Measurements from ENCODE around the gene MX1.

The MX1 gene

GRCh38 chr21:41441546-41441945 is 15.5 kb downstream of the MX1 start:
- no peak overlapping the region for H3K27ac ChIP-seq (ENCODE audit: low read depth, low read length)
- peaks cover 28% of the 10 kb centered on the region for H3K36me3 ChIP-seq (ENCODE audit: control insufficient read depth, insufficient read depth, low read length)
- no peaks in the 10 kb centered on the region for H3K27me3 ChIP-seq (ENCODE audit: control insufficient read depth, insufficient read depth, low read length)
- H3K9ac ChIP-seq (ENCODE audit: low read length) = no peak overlapping the region
- no peak overlapping the region for H3K4me3 ChIP-seq (ENCODE audit: low read length)
- H3K4me1 ChIP-seq (ENCODE audit: control insufficient read depth, insufficient read depth, low read length) = no peaks in the 10 kb centered on the region

DNA sequence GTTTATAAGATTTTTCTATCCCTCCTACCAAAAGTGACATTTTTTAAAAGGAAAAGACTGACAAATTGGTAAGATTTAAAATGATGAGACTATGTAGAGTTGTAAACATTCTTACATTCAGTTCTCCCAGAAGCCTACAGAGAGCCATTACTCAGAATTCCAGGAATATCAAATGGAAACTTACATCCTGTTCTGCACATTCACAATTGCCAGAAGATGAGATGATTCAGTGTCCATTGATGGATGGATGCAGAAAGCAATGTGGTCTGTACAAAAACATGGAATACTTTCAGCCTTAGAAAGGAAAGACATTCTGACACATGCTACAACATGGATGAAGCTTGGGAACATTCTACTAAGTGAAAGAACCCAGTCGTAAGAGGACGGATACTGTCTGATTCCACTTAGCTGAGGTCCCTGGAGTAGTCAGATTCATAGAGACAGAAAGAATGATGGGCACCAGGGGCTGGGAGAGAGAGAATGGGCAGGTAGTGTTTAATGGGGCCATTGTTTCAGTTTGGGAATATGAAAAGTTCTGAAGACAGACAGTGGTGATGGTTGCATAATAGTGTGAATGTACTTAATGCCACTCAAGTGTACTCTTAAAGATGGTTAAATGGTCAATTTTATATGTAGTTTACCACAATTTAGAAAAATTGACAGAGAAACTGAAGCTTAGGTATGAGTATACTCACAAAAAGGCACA is 16.6 kb downstream of the MX1 start:
- H3K9ac ChIP-seq (ENCODE audit: low read length) = no peak overlapping the region
- H3K4me1 ChIP-seq (ENCODE audit: control insufficient read depth, insufficient read depth, low read length) = no peaks in the 10 kb centered on the region
- no peak overlapping the region for H3K4me3 ChIP-seq (ENCODE audit: low read length)
- no peaks in the 10 kb centered on the region for H3K27me3 ChIP-seq (ENCODE audit: control insufficient read depth, insufficient read depth, low read length)
- H3K36me3 ChIP-seq (ENCODE audit: control insufficient read depth, insufficient read depth, low read length) = peaks cover 27% of the 10 kb centered on the region
- no peak overlapping the region for H3K27ac ChIP-seq (ENCODE audit: low read depth, low read length)

DNA sequence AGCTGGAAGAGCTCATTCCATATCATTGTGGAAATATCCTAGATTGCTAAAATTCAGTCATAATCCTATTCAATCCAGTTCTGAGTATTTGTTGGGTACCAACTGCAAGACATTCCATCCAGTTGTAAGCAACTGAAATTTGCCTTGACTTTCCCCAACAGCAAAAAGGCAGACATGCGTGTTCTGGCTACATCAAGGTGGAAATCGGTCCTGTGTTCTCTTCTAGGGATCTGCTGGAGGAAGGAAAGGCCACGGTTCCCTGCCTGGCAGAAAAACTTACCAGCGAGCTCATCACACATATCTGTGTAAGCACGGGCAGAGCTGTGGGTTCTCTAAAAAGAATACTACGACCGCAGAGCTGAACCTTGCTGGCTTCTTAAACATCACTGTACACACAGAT is 17.5 kb downstream of the MX1 start:
- no peak overlapping the region for H3K9ac ChIP-seq (ENCODE audit: low read length)
- no peak overlapping the region for H3K4me3 ChIP-seq (ENCODE audit: low read length)
- H3K27me3 ChIP-seq (ENCODE audit: control insufficient read depth, insufficient read depth, low read length) = no peaks in the 10 kb centered on the region
- H3K27ac ChIP-seq (ENCODE audit: low read depth, low read length) = no peak overlapping the region
- H3K36me3 ChIP-seq (ENCODE audit: control insufficient read depth, insufficient read depth, low read length) = peaks cover 27% of the 10 kb centered on the region
- H3K4me1 ChIP-seq (ENCODE audit: control insufficient read depth, insufficient read depth, low read length) = no peaks in the 10 kb centered on the region

DNA sequence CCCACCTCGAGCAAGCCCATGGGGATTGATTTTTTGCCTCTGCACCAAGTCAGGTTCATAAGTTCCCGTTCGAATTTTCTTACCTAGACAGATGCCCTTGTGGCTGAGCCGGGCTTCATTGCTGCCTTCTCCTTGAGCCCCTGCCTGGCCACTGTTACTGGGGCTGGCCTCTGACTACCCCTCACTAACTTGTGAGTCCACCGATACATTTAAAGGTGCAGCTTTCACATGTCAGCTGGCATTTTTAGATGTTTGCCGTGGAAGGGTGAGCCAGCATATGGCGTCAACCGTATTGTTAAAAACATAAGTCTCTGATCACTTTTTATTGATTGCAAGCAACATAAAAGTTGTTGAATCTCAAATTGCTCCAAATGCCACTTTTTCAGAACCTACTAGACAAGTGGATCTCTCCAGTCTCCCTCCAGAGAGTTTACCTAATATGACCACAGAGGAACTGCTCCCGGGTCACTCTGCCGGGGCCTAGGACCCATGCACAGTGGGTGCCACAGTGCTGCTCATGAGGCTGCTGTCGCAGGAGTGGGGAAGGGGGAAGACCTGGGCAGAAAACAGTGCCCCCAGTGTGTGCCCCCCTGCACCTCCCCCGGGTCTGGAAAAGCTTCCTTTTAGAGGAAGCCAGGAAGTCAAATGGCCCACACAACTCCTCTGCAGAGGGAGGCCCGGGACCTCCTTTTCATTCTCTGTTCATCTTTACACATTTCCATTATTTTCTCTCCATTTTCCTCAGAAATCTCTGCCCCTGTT is 18.8 kb downstream of the MX1 start:
- H3K4me3 ChIP-seq (ENCODE audit: low read length) = no peak overlapping the region
- peaks cover 22% of the 10 kb centered on the region for H3K36me3 ChIP-seq (ENCODE audit: control insufficient read depth, insufficient read depth, low read length)
- H3K27me3 ChIP-seq (ENCODE audit: control insufficient read depth, insufficient read depth, low read length) = no peaks in the 10 kb centered on the region
- no peaks in the 10 kb centered on the region for H3K4me1 ChIP-seq (ENCODE audit: control insufficient read depth, insufficient read depth, low read length)
- no peak overlapping the region for H3K9ac ChIP-seq (ENCODE audit: low read length)
- H3K27ac ChIP-seq (ENCODE audit: low read depth, low read length) = no peak overlapping the region

GRCh38 chr21:41445465-41445862 is 19.4 kb downstream of the MX1 start:
- Histone ChIP-seq H3K36me3 (ENCODE audit: control insufficient read depth, insufficient read depth, low read length) (peaks cover 22% of the 10 kb centered on the region), H3K4me1 (ENCODE audit: control insufficient read depth, insufficient read depth, low read length) (no peaks in the 10 kb centered on the region), H3K27ac (ENCODE audit: low read depth, low read length) (no peak overlapping the region), H3K4me3 (ENCODE audit: low read length) (no peak overlapping the region), H3K27me3 (ENCODE audit: control insufficient read depth, insufficient read depth, low read length) (no peaks in the 10 kb centered on the region), H3K9ac (ENCODE audit: low read length) (no peak overlapping the region)

GRCh38 chr21:41446586-41446985 is 20.5 kb downstream of the MX1 start:
- Histone ChIP-seq H3K4me1 (ENCODE audit: control insufficient read depth, insufficient read depth, low read length) (no peaks in the 10 kb centered on the region), H3K27ac (ENCODE audit: low read depth, low read length) (no peak overlapping the region), H3K4me3 (ENCODE audit: low read length) (no peak overlapping the region), H3K27me3 (ENCODE audit: control insufficient read depth, insufficient read depth, low read length) (no peaks in the 10 kb centered on the region), H3K36me3 (ENCODE audit: control insufficient read depth, insufficient read depth, low read length) (peaks cover 16% of the 10 kb centered on the region), H3K9ac (ENCODE audit: low read length) (no peak overlapping the region)

- Histone ChIP-seq H3K4me1 (ENCODE audit: control insufficient read depth, insufficient read depth, low read length) (no peaks in the 10 kb centered on the region), H3K27ac (ENCODE audit: low read depth, low read length) (no peak overlapping the region), H3K36me3 (ENCODE audit: control insufficient read depth, insufficient read depth, low read length) (peaks cover 11% of the 10 kb centered on the region), H3K27me3 (ENCODE audit: control insufficient read depth, insufficient read depth, low read length) (no peaks in the 10 kb centered on the region), H3K9ac (ENCODE audit: low read length) (no peak overlapping the region), H3K4me3 (ENCODE audit: low read length) (no peak overlapping the region)
These were observed 21.3 kb downstream of the MX1 start for GRCh38 chr21:41447356-41447755.

DNA sequence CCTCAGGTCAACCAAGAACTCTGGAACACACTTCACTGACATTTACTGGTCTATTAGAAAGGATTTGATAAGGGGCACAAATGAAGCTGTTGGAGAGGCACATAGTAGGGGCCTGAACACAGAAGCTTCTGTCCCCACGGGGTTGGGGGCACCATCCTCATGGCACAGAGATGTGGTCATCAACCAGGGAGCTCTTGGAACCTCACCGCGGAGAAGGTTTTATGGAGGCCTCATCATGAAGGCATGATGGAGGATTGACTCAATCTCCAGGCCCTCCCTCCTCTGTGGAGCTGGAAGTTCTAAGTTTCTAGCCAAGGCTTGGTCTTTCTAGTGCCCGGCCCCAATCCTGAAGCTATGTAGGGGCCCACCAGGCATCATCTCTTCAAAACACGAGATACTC is 23.6 kb downstream of the MX1 start:
- Histone ChIP-seq H3K27me3 (ENCODE audit: control insufficient read depth, insufficient read depth, low read length) (no peaks in the 10 kb centered on the region), H3K9ac (ENCODE audit: low read length) (no peak overlapping the region), H3K4me3 (ENCODE audit: low read length) (no peak overlapping the region), H3K36me3 (ENCODE audit: control insufficient read depth, insufficient read depth, low read length) (peaks cover 9% of the 10 kb centered on the region), H3K4me1 (ENCODE audit: control insufficient read depth, insufficient read depth, low read length) (no peaks in the 10 kb centered on the region), H3K27ac (ENCODE audit: low read depth, low read length) (no peak overlapping the region)

DNA sequence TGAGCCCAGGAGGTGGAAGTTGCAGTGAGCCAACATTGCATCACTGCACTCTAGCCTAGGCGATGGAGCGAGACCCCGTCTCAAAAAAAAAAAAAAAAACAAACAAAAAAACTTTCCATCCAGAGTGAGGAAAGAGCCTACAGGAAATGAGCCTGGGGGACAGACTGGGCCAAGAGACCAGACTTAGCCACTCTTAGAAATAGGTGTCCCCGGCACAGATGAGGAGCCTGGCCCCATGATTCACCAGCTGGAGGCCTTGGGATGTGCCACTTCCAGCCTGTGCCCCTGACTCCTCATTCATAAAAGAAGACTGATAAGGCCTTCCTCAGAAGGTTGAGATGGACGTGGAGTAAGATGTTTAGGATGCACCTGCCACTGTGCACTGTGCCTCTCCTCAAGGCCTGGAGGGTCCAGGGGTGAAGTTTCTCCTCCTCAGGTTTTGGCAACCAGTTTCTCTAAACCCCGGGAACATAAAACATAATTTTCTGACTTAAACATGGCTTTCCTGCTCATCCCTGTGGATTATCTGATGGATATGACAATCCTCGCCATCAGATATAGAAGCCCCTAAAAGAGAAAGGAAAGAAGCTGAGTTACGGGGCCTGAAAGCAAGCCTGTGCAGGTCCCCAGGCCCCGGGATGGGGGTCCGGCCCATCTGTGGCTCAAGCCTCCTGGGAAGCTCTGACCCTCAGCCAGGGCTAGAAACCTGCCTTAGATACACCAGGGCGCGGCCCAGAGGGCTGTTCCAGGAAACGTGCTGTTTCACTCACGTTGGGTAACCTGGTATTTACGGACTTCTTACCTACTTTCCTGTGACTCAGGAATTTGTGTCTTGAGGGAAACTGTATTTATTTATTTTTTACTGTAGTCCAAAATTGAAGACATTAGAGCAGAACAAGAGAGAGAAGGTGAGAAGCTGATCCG is 26.0 kb downstream of the MX1 start:
- Histone ChIP-seq H3K27me3 (ENCODE audit: control insufficient read depth, insufficient read depth, low read length) (no peaks in the 10 kb centered on the region), H3K4me1 (ENCODE audit: control insufficient read depth, insufficient read depth, low read length) (no peaks in the 10 kb centered on the region), H3K9ac (ENCODE audit: low read length) (no peak overlapping the region), H3K36me3 (ENCODE audit: control insufficient read depth, insufficient read depth, low read length) (peaks cover 8% of the 10 kb centered on the region), H3K27ac (ENCODE audit: low read depth, low read length) (no peak overlapping the region), H3K4me3 (ENCODE audit: low read length) (no peak overlapping the region)

GRCh38 chr21:41453198-41453597 is 27.2 kb downstream of the MX1 start:
- Histone ChIP-seq H3K4me1 (ENCODE audit: control insufficient read depth, insufficient read depth, low read length) (no peaks in the 10 kb centered on the region), H3K27me3 (ENCODE audit: control insufficient read depth, insufficient read depth, low read length) (no peaks in the 10 kb centered on the region), H3K9ac (ENCODE audit: low read length) (no peak overlapping the region), H3K27ac (ENCODE audit: low read depth, low read length) (no peak overlapping the region), H3K36me3 (ENCODE audit: control insufficient read depth, insufficient read depth, low read length) (peaks cover 3% of the 10 kb centered on the region), H3K4me3 (ENCODE audit: low read length) (no peak overlapping the region)

DNA sequence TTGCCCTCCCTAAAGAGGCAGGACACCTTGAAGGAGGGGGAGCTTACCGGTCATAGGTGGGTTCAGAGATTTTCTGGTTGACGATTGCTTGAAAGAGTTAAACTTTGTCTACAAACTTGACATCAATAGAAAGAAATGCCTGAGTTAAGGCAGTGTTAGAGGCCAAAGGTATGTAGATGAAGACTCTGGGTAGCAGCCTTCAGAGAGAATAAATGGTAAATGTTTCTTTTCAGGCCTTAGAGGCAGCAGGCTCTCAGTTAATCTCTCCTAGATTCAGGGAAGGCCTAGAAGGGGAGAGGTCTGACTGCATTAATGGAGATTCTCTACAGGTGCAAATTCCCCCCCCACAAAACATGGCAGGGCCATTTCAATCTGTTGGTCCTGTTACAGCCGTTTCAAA is 27.7 kb downstream of the MX1 start:
- Histone ChIP-seq H3K27ac (ENCODE audit: low read depth, low read length) (no peak overlapping the region), H3K27me3 (ENCODE audit: control insufficient read depth, insufficient read depth, low read length) (no peaks in the 10 kb centered on the region), H3K4me1 (ENCODE audit: control insufficient read depth, insufficient read depth, low read length) (no peaks in the 10 kb centered on the region), H3K36me3 (ENCODE audit: control insufficient read depth, insufficient read depth, low read length) (peaks cover 3% of the 10 kb centered on the region), H3K9ac (ENCODE audit: low read length) (no peak overlapping the region), H3K4me3 (ENCODE audit: low read length) (no peak overlapping the region)

GRCh38 chr21:41458121-41458520 is 32.1 kb downstream of the MX1 start:
- Histone ChIP-seq H3K4me1 (ENCODE audit: control insufficient read depth, insufficient read depth, low read length) (no peaks in the 10 kb centered on the region), H3K9ac (ENCODE audit: low read length) (no peak overlapping the region), H3K27ac (ENCODE audit: low read depth, low read length) (no peak overlapping the region), H3K27me3 (ENCODE audit: control insufficient read depth, insufficient read depth, low read length) (no peaks in the 10 kb centered on the region), H3K4me3 (ENCODE audit: low read length) (no peak overlapping the region), H3K36me3 (ENCODE audit: control insufficient read depth, insufficient read depth, low read length) (no peaks in the 10 kb centered on the region)

Data from rectal smooth muscle tissue (tissue), 1 donor.